ENCODE results near the gene HNF1A. TPM values are rescaled to one million over a fixed set of nuclear protein-coding genes. Genes with fewer than 3 reads are reported as not detected.

The HNF1A gene
- total RNA-seq, 1 experiment from 2014 or later: not detected

DNA sequence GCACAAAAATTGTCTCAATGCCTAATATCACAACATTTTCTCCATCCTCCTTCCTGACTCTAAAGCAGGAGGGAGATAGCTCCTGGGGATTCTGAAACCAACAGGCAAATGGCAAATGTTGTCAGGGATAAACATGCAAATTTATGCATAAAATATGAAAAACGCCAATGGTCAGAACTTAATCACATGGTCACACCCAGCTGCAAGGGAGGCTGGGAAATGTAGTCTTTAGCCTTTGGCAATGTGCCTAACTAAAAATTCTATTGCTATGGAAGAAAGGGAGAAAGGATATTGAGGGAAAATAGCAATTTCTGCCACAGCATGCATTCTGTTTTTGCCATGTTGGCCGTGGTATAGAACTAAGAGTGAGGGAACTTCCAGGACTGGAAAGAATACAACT, 72.4 kb downstream of the HNF1A start:
- no TSS peak for BruUV-seq (replicated peaks)
- Mint-ChIP-seq H3K36me3 (ENCODE audit: insufficient read depth, unreplicated experiment) (no peaks in the 10 kb centered on the region), H3K27ac (ENCODE audit: low read depth, unreplicated experiment) (no peak overlapping the region), H3K9me3 (ENCODE audit: unreplicated experiment) (no peaks in the 10 kb centered on the region), H3K4me3 (ENCODE audit: unreplicated experiment) (no peak overlapping the region), H3K4me1 (ENCODE audit: insufficient read depth, unreplicated experiment) (no peaks in the 10 kb centered on the region), H3K27me3 (ENCODE audit: insufficient read depth, unreplicated experiment) (peaks cover 4% of the 10 kb centered on the region)
- CTCF ChIA-PET: interaction anchor here (0.5 kb wide), 1 partner anchor 26 kb away, joined by 3 read pairs; no protein-coding TSS in a partner anchor
- TF ChIP-seq, protein P1, sequence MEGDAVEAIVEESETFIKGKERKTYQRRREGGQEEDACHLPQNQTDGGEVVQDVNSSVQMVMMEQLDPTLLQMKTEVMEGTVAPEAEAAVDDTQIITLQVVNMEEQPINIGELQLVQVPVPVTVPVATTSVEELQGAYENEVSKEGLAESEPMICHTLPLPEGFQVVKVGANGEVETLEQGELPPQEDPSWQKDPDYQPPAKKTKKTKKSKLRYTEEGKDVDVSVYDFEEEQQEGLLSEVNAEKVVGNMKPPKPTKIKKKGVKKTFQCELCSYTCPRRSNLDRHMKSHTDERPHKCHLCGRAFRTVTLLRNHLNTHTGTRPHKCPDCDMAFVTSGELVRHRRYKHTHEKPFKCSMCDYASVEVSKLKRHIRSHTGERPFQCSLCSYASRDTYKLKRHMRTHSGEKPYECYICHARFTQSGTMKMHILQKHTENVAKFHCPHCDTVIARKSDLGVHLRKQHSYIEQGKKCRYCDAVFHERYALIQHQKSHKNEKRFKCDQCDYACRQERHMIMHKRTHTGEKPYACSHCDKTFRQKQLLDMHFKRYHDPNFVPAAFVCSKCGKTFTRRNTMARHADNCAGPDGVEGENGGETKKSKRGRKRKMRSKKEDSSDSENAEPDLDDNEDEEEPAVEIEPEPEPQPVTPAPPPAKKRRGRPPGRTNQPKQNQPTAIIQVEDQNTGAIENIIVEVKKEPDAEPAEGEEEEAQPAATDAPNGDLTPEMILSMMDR (IDR thresholded peaks at IDR 0.05; ENCODE audit: unreplicated experiment): no peak
- intact Hi-C loops (cut with micrococcal nuclease): no loop called here
- POLR2A ChIA-PET: interaction anchor here (0.6 kb wide), 1 partner anchor 47 kb away, joined by 3 read pairs; no protein-coding TSS in a partner anchor
- DNase-seq (ENCODE audit: unreplicated experiment): no peak

Other genes with a start within 250 kb of the HNF1A start
- gene SPPL3, start 74.2 kb upstream of the HNF1A start, total RNA-seq (2022): 32.6 and 43.7 TPM in 2 replicates
- gene C12orf43, start 37.9 kb downstream of the HNF1A start, total RNA-seq (2022): 15.5 and 18.9 TPM in 2 replicates
- 0.29 and 0.47 TPM in 2 replicates for gene OASL, start 60.7 kb downstream of the HNF1A start, total RNA-seq (2022)
- 0.68 and 1.3 TPM in 2 replicates for gene P2RX7, start 154.3 kb downstream of the HNF1A start, total RNA-seq (2022)
- gene P2RX4, start 231.6 kb downstream of the HNF1A start, total RNA-seq (2022): 8.1 and 10.7 TPM in 2 replicates

Data from MCF 10A (cell line).